Bronchial epithelial cell (primary cell): ENCODE results near the gene ORAI2. TPM values are rescaled to one million over a fixed set of nuclear protein-coding genes. Genes with fewer than 3 reads are reported as not detected.
A peak's percentile ranks its signal among the peaks of the same experiment; 100 is the strongest.
"Not testable (repeated sequence)": the region's sequence is repeated elsewhere in the genome, so short reads cannot be mapped to it uniquely, and the experiment has no call there.

ENCODE experiments used
- DNase-seq: peaks from one replicate; pipeline ENCODE4 v3.0.0-alpha.2; 2010; ENCODE audit warnings: low read depth
- FAIRE-seq: peaks from 2 replicates; lab custom pipeline; 2011; peaks lifted over from hg19 to GRCh38; lab: Jason Lieb, UNC
- H3K27me3 ChIP-seq: 2 replicates; pipeline ENCODE4 v1.5.1; 2011; ENCODE audit warnings: low read length; ENCODE audit not compliant: control insufficient read depth, insufficient read depth
- H3K36me3 ChIP-seq: 2 replicates; pipeline ENCODE4 v1.5.1; 2011; ENCODE audit warnings: low read length; ENCODE audit not compliant: control insufficient read depth, insufficient read depth
- H3K4me3 ChIP-seq: 2 replicates; pipeline ENCODE4 v1.5.1; 2011; ENCODE audit warnings: mild to moderate bottlenecking, low read depth, low read length, control low read depth
- total RNA-seq: library from RNA; depleted of rRNA; stranded (reverse); fragments of >200 nt; gene quantifications from 2 replicates; pipeline ENCODE4 v1.2.1, GENCODE V29; 2014
- TF ChIP-seq, protein P1 (sequence below): IDR thresholded peaks from 2 replicates; pipeline ENCODE4 v1.5.1; 2011; ENCODE audit warnings: mild to moderate bottlenecking, moderate library complexity, low read length, control low read depth, inconsistent platforms; ENCODE audit not compliant: insufficient read depth, severe bottlenecking

Gene ORAI2
- total RNA-seq, 1 donor from 2014 or later, result 4.7 TPM

DNA sequence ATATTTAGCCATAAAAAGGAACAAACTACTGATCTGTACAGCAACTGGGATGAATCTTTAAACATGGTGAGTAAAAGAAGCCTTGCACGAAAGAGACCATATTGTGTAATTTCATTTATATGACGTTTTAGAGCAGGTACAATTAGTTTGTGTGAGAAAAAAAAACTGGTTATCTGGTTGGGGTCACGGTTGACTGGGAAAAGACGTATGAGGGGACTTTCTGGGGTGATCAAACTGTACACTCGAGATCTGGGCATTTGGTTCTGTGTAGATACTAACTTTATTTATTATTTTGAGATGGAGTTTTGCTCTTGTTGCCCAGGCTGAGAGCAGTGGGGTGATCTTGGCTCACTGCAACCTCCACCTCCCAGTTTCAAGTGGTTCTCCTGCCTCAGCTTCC lies 33.0 kb upstream of the ORAI2 start:
- Histone ChIP-seq H3K27me3 (no peaks in the 10 kb centered on the region), H3K4me3 (no peak overlapping the region), H3K36me3 (peaks cover 18% of the 10 kb centered on the region)
- DNase-seq (no peak), FAIRE-seq (no peak)
- TF ChIP-seq, protein P1, sequence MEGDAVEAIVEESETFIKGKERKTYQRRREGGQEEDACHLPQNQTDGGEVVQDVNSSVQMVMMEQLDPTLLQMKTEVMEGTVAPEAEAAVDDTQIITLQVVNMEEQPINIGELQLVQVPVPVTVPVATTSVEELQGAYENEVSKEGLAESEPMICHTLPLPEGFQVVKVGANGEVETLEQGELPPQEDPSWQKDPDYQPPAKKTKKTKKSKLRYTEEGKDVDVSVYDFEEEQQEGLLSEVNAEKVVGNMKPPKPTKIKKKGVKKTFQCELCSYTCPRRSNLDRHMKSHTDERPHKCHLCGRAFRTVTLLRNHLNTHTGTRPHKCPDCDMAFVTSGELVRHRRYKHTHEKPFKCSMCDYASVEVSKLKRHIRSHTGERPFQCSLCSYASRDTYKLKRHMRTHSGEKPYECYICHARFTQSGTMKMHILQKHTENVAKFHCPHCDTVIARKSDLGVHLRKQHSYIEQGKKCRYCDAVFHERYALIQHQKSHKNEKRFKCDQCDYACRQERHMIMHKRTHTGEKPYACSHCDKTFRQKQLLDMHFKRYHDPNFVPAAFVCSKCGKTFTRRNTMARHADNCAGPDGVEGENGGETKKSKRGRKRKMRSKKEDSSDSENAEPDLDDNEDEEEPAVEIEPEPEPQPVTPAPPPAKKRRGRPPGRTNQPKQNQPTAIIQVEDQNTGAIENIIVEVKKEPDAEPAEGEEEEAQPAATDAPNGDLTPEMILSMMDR, result no peak

DNA sequence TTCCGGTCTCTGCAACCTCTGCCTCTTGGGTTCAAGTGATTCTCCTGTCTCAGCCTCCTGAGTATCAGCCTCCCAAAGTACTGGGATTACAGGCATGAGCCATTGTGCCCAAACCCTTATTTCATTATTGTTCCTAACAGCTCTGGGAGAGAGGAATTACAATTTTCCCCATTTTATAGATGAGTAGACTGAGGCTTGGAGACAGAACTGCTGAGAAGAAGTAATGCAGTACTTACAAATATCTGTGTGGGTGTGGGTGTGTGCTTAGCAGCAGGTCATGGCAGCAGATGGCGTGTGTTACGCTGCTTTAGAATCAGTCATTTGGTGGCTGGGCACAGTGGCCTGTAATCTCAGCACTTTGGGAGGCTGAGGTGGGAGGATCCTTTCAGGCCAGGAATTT lies 29.8 kb upstream of the ORAI2 start:
- Histone ChIP-seq H3K36me3 (peaks cover 31% of the 10 kb centered on the region), H3K27me3 (no peaks in the 10 kb centered on the region), H3K4me3 (no peak overlapping the region)
- TF ChIP-seq, protein P1, result no peak
- DNase-seq, result no peak
- FAIRE-seq, result no peak

DNA sequence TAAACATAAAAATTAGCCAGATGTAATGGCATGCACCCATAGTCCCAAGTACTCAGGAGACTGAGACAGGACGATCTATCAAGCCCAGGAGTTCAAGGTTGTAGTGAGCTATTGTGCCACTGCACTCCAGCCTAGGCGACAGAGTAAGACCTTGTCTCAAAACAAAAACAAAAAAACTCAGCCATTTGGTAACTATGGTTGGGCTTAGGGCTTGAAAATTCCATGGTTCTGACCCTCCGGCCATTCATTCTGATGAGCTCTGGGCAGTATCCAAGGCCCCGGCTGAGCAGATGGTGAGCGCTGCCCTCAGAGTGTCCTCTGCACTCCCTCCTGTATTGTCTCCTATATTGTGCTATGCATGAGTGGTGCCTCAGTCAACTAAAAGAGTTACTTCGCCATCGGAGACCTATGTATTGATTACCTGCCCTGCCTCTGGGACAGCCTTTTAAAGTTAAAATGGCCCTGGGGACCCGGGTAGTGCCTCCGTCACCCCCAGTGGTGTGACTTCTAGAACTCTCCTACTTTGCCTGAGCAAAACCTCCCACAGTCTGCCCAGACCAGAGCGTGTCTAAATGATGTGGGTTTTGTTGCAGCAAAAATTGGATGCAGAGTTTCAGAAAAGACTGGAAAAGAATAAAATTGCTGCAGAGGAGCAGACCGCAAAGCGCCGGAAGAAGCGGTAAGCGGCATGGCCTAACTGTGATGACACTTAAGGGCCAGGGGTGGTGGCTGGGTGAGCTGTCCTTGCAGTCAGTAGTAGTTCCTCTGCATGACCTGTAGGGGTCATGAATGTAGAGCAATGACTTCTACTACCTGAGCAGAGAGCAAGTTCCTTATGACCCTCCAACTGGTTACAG lies 29.1 kb upstream of the ORAI2 start:
- DNase-seq (peak; percentile 61), FAIRE-seq (no peak)
- Histone ChIP-seq H3K27me3 (no peaks in the 10 kb centered on the region), H3K36me3 (peaks cover 30% of the 10 kb centered on the region), H3K4me3 (no peak overlapping the region)
- TF ChIP-seq, protein P1, result peak; percentile 77

DNA sequence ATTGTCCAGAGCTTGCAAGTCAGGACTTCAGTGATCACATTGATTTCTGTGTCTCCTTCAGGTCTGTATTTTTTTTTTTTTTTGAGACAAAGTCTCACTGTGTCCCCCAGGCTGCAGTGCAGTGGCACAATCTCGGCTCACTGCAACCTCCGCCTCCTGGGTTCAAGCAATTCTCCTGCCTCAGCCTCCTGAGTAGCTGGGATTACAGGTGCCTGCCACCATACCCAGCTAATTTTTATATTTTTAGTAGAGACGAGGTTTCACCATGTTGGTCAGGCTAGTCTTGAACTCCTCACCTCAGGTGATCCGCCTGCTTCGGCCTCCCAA lies 28.6 kb upstream of the ORAI2 start:
- H3K36me3 ChIP-seq, result peaks cover 26% of the 10 kb centered on the region
- FAIRE-seq, H3K4me3 ChIP-seq, DNase-seq, H3K27me3 ChIP-seq: not testable (repeated sequence)

DNA sequence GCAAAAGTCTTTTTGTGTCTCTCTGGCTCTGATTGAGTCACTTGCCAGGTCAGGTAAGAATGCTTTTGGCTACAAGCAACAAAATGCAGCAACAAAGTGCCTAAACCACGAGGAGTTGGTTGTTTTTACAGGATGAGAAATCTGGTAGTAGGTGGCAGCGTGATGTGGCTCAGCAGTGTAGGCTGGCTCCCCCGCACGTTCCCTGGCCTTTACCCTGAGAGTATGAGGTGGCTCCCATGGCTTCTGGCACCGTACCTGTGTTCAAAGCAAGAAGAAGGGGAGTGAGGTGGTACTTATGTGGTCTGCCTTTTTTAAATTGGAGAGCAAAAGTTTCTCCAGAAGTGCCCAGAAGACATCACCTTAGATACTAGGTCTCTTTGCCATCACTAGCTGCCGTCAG lies 25.5 kb upstream of the ORAI2 start:
- DNase-seq, result no peak
- FAIRE-seq, result no peak
- Histone ChIP-seq H3K27me3 (no peaks in the 10 kb centered on the region), H3K36me3 (peaks cover 22% of the 10 kb centered on the region), H3K4me3 (no peak overlapping the region)
- TF ChIP-seq, protein P1, result no peak

DNA sequence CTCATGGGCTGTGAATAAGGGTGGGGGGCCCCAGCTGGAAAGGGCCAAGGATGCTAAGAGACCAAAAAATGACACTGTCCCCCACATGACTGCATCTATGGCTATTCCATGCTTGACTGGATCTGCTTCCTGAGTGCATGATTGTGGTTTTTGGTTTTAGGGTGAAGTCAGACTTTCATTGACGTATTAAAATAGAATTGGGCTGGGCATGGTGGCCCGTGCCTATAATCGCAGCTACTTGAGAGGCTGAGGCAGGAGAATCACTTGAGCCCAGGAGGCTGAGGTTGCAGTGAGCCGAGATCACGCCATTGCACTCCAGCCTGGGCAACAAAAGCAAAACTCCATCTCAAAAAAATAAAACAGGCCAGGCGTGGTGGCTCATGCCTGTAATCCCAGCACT lies 24.8 kb upstream of the ORAI2 start:
- not testable (repeated sequence) for H3K4me3 ChIP-seq, H3K27me3 ChIP-seq, FAIRE-seq, DNase-seq
- peaks cover 24% of the 10 kb centered on the region for H3K36me3 ChIP-seq

DNA sequence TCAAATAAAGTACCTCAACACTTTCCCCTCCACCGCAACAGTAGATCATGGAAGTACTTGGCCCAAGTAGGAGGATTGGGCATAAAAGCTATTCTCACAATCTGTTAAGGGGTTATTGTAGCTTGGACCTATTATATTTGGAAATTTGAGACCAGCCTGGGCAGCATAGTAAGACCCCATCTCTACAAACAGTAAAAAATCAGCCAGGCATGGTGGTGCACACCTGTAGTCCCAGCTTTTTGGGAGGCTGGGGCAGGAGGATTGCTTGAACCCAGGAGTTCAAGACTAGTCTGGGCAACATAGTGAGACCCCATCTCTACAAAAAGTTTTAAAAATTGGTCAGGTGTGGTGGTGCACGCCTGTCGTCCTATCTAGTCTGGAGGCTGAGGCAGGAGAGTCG lies 24.0 kb upstream of the ORAI2 start:
- DNase-seq (no peak), FAIRE-seq (no peak)
- TF ChIP-seq, protein P1, result no peak
- H3K36me3 ChIP-seq, result peaks cover 19% of the 10 kb centered on the region
- no peaks in the 10 kb centered on the region for H3K27me3 ChIP-seq
- H3K4me3 ChIP-seq, result no peak overlapping the region
